IMR-90 (cell line): ENCODE measurements around the gene MYO1C. TPM values are rescaled to one million over a fixed set of nuclear protein-coding genes. Genes with fewer than 3 reads are reported as not detected.

Experiments used
- ATAC-seq: fragments of 200-7000 bp; cut with Tn5 transposase; 2 replicates; pipeline ENCODE4 v1.9.1; 2020; ENCODE audit warnings: low read depth, mild to moderate bottlenecking, moderate library complexity
- BruUV-seq: library from RNA; stranded (reverse); fragments of 400-500 nt; replicated peaks from 2 replicates; lab custom pipeline; 2021; lab: Mats Ljungman, UMichigan
- CTCF ChIA-PET: fragments of 300-600 bp; formaldehyde crosslinking; extraction: SDS; loops from one replicate; lab custom pipeline; 2021; ENCODE audit warnings: antibody characterized with exemption; lab: Yijun Ruan, JAX
- POLR2A ChIA-PET: fragments of 300-600 bp; sonication (Branson Sonifier 250); formaldehyde crosslinking; loops from one replicate; lab custom pipeline; 2022; ENCODE audit warnings: antibody characterized with exemption; ENCODE audit not compliant: unreplicated experiment; lab: Charles Lee
- DNase-seq: peaks from one replicate; pipeline ENCODE4 v3.0.0; 2013
- H2AFZ ChIP-seq: replicated peaks from 2 replicates; pipeline ENCODE3; 2013; ENCODE audit warnings: low read length, mild to moderate bottlenecking; ENCODE audit not compliant: poor library complexity
- H2AK5ac ChIP-seq: 2 replicates; pipeline ENCODE4 v1.6.1; 2013; ENCODE audit warnings: low read depth, low read length, inconsistent platforms
- H2AK9ac ChIP-seq: replicated peaks from 2 replicates; pipeline ENCODE3; 2013; ENCODE audit warnings: mild to moderate bottlenecking, low read depth, low read length, moderate library complexity; ENCODE audit not compliant: poor library complexity
- H2BK120ac ChIP-seq: 2 replicates; pipeline ENCODE4 v1.6.1; 2013; ENCODE audit warnings: low read depth, low read length, inconsistent platforms
- H2BK15ac ChIP-seq: 3 replicates; pipeline ENCODE4 v1.6.1; 2013; ENCODE audit warnings: low read depth, low read length, inconsistent platforms
- H2BK20ac ChIP-seq: 2 replicates; pipeline ENCODE4 v1.6.1; 2013; ENCODE audit warnings: low read depth, mild to moderate bottlenecking, inconsistent platforms, low read length, moderate library complexity
- H2BK5ac ChIP-seq: 2 replicates; pipeline ENCODE4 v1.6.1; 2013; ENCODE audit warnings: mild to moderate bottlenecking, low read depth, low read length, inconsistent platforms; ENCODE audit not compliant: poor library complexity, severe bottlenecking
- H3K14ac ChIP-seq: replicated peaks from 2 replicates; pipeline ENCODE4 v1.6.1; 2013; ENCODE audit warnings: low read depth, low read length, inconsistent platforms
- H3K18ac ChIP-seq: 2 replicates; pipeline ENCODE4 v1.6.1; 2013; ENCODE audit warnings: low read depth, low read length, control low read depth
- H3K23ac ChIP-seq: 2 replicates; pipeline ENCODE4 v1.6.1; 2013; ENCODE audit warnings: low read depth, low read length, inconsistent platforms
- H3K27ac ChIP-seq: 2 replicates; pipeline ENCODE4 v1.5.1; 2013; ENCODE audit warnings: mild to moderate bottlenecking, control low read depth, low read length; ENCODE audit not compliant: insufficient read depth
- H3K27me3 ChIP-seq: 2 replicates; pipeline ENCODE4 v1.6.1; 2013; ENCODE audit warnings: low read length; ENCODE audit not compliant: control insufficient read depth, insufficient read depth
- H3K36me3 ChIP-seq: 2 replicates; pipeline ENCODE4 v1.6.1; 2013; ENCODE audit warnings: low read length, mixed read lengths; ENCODE audit not compliant: control insufficient read depth, insufficient read depth
- H3K4ac ChIP-seq: 2 replicates; pipeline ENCODE4 v1.6.1; 2013; ENCODE audit warnings: low read depth, low read length, inconsistent platforms
- H3K4me1 ChIP-seq: 2 replicates; pipeline ENCODE4 v1.6.1; 2013; ENCODE audit warnings: low read length, mixed read lengths; ENCODE audit not compliant: control insufficient read depth, insufficient read depth
- H3K4me2 ChIP-seq: 2 replicates; pipeline ENCODE4 v1.6.1; 2013; ENCODE audit warnings: low read depth, mild to moderate bottlenecking, control low read depth, low read length, moderate library complexity
- H3K4me3 ChIP-seq: 2 replicates; pipeline ENCODE4 v1.5.1; 2013; ENCODE audit warnings: low read depth, mild to moderate bottlenecking, control low read depth, low read length, moderate library complexity; ENCODE audit not compliant: insufficient read depth
- H3K56ac ChIP-seq: 2 replicates; pipeline ENCODE4 v1.6.1; 2013; ENCODE audit warnings: low read length, inconsistent platforms; ENCODE audit not compliant: insufficient read depth; ENCODE audit errors: extremely low read depth
- H3K79me1 ChIP-seq, 2 experiments: 2 replicates each; pipeline ENCODE4 v1.6.1; 2013; ENCODE audit warnings: low read length in 2 of 2, inconsistent platforms in 1 of 2, low read depth in 1 of 2
- H3K9ac ChIP-seq: 2 replicates; pipeline ENCODE4 v1.6.1; 2013; ENCODE audit warnings: low read depth, low read length, control low read depth
- H3K9me1 ChIP-seq: 2 replicates; pipeline ENCODE4 v1.6.1; 2013; ENCODE audit warnings: low read length, inconsistent platforms; ENCODE audit not compliant: insufficient read depth
- H3K9me3 ChIP-seq: 2 replicates; pipeline ENCODE4 v1.6.1; 2013; ENCODE audit warnings: low read length; ENCODE audit not compliant: control insufficient read depth, insufficient read depth
- H4K20me1 ChIP-seq: 2 replicates; pipeline ENCODE4 v1.6.1; 2013; ENCODE audit warnings: low read length, inconsistent platforms; ENCODE audit not compliant: insufficient read depth
- H4K5ac ChIP-seq: 2 replicates; pipeline ENCODE4 v1.6.1; 2013; ENCODE audit warnings: mild to moderate bottlenecking, low read depth, low read length, control low read depth
- H4K8ac ChIP-seq, 2 experiments: 2 replicates each; pipeline ENCODE4 v1.6.1; 2013; ENCODE audit warnings: low read depth in 2 of 2, low read length in 2 of 2, control low read depth in 1 of 2, inconsistent platforms in 1 of 2
- H4K91ac ChIP-seq: 2 replicates; pipeline ENCODE4 v1.6.1; 2013; ENCODE audit warnings: low read depth, low read length, inconsistent platforms; ENCODE audit not compliant: insufficient read depth
- MAZ ChIP-seq: IDR thresholded peaks from 2 replicates; pipeline ENCODE4 v1.6.1; 2012; ENCODE audit warnings: low read depth, mild to moderate bottlenecking, low read length, improper control_type of control experiment, moderate library complexity, borderline replicate concordance
- MXI1 ChIP-seq: IDR thresholded peaks from 2 replicates; pipeline ENCODE4 v1.6.1; 2012; ENCODE audit warnings: low read depth, mild to moderate bottlenecking, low read length, moderate library complexity, borderline replicate concordance
- NFE2L2 ChIP-seq: fragments of 150-350 bp; IDR thresholded peaks from 2 replicates; pipeline ENCODE4 v1.6.1; 2016; ENCODE audit warnings: low read depth, mild to moderate bottlenecking, low read length
- RFX5 ChIP-seq: IDR thresholded peaks from 2 replicates; pipeline ENCODE4 v1.8.0; 2012; ENCODE audit warnings: low read depth, mild to moderate bottlenecking, low read length, moderate library complexity
- USF2 ChIP-seq: fragments of 150-350 bp; IDR thresholded peaks from 2 replicates; pipeline ENCODE4 v1.6.1; 2017; ENCODE audit warnings: mild to moderate bottlenecking, antibody characterized with exemption, low read length, low read depth
- WGBS, 2 experiments: methylation state at CpG; one replicate each; pipeline versions ENCODE4 v1.1.5 to v1.1.7; 2013; ENCODE audit warnings: missing lambda C conversion rate in 2 of 2; ENCODE audit not compliant: insufficient read length in 1 of 2; ENCODE audit errors: extremely low coverage in 2 of 2; 5-methylcytosine and 5-hydroxymethylcytosine counted together
- dilution Hi-C: fragments of 300-500 bp; cut with HindIII; formaldehyde crosslinking; loops from one replicate; pipeline ENCODE4 v1.14.3; 2018; ENCODE audit warnings: low sequenced_read_pairs; ENCODE audit not compliant: unreplicated experiment
- in situ Hi-C: fragments of 300-500 bp; cut with MboI; formaldehyde crosslinking; loops from 3 replicates; pipeline ENCODE4 v1.14.3; 2019; ENCODE audit warnings: low sequenced_read_pairs, inconsistent platforms, mixed read lengths
- intact Hi-C: fragments of 100-400 bp; cut with micrococcal nuclease; formaldehyde crosslinking; loops from 2 replicates; pipeline ENCODE4 v1.10.0; 2022
- polyA plus RNA-seq, 3 experiments: library from polyadenylated mRNA; depleted of rRNA; stranded (reverse); fragments of >200 nt; gene quantifications; 2 replicates each; pipeline ENCODE4 v1.2.3, GENCODE V29; 2012; ENCODE audit warnings: low replicate concordance in 1 of 3
- total RNA-seq: library from RNA; depleted of rRNA; stranded (reverse); fragments of >200 nt; gene quantifications from 2 replicates; pipeline ENCODE4 v1.2.3, GENCODE V29; 2012

MYO1C gene
- total and polyA plus RNA-seq, 2 of the 4 experiments (the other 2 are of a cell fraction): 162 to 196 TPM

- no CpG with 5 or more reads among the region's 5 CpGs for WGBS, 2 experiments
- H2BK15ac ChIP-seq: no peak overlapping the region
- TF ChIP-seq MAZ: no peak
- no peak for TF ChIP-seq MXI1
- no peak for TF ChIP-seq USF2
- TF ChIP-seq RFX5: no peak
- TF ChIP-seq NFE2L2: no peak
- no peak overlapping the region for H4K5ac ChIP-seq
- H3K56ac ChIP-seq: no peak overlapping the region
- dilution Hi-C loops: no loop called here
- no peak overlapping the region for H4K91ac ChIP-seq
- peaks cover 24% of the 10 kb centered on the region for H3K9me1 ChIP-seq
- H3K9me3 ChIP-seq: no peaks in the 10 kb centered on the region
- in situ Hi-C loops: no loop called here
- intact Hi-C loops: no loop called here
- H3K4ac ChIP-seq: no peak overlapping the region
- H3K27ac ChIP-seq: no peak overlapping the region
- H4K20me1 ChIP-seq: peaks cover 94% of the 10 kb centered on the region
- DNase-seq (no peak), ATAC-seq (no peak)
- CTCF ChIA-PET: no interaction called here
- BruUV-seq: no TSS peak
- H2BK5ac ChIP-seq: no peak overlapping the region
- POLR2A ChIA-PET: interaction anchor here (0.5 kb wide), 1 partner anchor 58 kb away, joined by 3 read pairs; no protein-coding TSS in a partner anchor
- H3K79me1 ChIP-seq: peaks cover 0 to 50% of the 10 kb centered on the region in 2 experiments; a peak in 3 of 4 replicates
- H3K14ac ChIP-seq: no peak overlapping the region
- H2AFZ ChIP-seq: no peak overlapping the region
- peaks cover 3% of the 10 kb centered on the region; the same call in 1 of the 2 replicates for H3K4me1 ChIP-seq
- no peak overlapping the region for H3K4me3 ChIP-seq
- no peak overlapping the region for H3K23ac ChIP-seq
- peak overlapping the region; percentile 52 for H2AK9ac ChIP-seq
- no peak overlapping the region for H3K9ac ChIP-seq
- H2BK20ac ChIP-seq: no peak overlapping the region
- H2BK120ac ChIP-seq: no peak overlapping the region
- no peak overlapping the region for H3K18ac ChIP-seq
- no peak overlapping the region for H4K8ac ChIP-seq
- H3K27me3 ChIP-seq: no peaks in the 10 kb centered on the region
- no peak overlapping the region for H3K4me2 ChIP-seq
- no peak overlapping the region for H2AK5ac ChIP-seq
- H3K36me3 ChIP-seq: peaks cover 16% of the 10 kb centered on the region
Observed at GRCh38 chr17:1449412-1449967, 43.0 kb downstream of the MYO1C start.
